ENCODE results near the gene PTK6.
"Not testable (repeated sequence)": the region's sequence is repeated elsewhere in the genome, so short reads cannot be mapped to it uniquely, and the experiment has no call there.

The PTK6 gene

GRCh38 chr20:63529861-63530787 is 7.1 kb downstream of the PTK6 start:
- peak; percentile 34 for DNase-seq (ENCODE audit: low spot score)

- peak; percentile 39 for DNase-seq (ENCODE audit: low spot score)
Observed at GRCh38 chr20:63529180-63529860, 7.9 kb downstream of the PTK6 start.

DNA sequence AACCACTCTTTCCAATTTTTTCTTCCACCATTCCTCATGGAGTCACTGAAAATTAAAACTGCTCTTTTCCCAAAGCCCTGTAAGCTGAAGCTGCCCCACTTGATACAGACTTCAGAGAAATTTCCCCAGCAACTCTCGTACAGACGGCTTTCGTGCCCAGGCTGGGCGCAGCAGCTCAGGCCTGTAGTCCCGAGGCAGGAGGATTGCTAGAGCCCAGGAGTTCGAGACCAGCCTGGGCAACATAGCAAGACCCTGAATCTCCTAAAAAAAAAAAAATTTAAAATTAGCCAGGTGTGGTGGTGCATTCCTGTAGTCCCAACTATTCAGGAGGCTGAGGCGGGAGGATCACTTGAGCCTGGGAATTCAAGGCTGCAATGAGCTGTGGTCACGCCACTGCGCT is 10.0 kb downstream of the PTK6 start:
- DNase-seq (ENCODE audit: low spot score) = no peak

- no peak for DNase-seq (ENCODE audit: low spot score)
Observed at GRCh38 chr20:63525971-63526370, 11.2 kb downstream of the PTK6 start.

GRCh38 chr20:63525185-63525584 is 12.0 kb downstream of the PTK6 start:
- no peak for DNase-seq (ENCODE audit: low spot score)

- DNase-seq (ENCODE audit: low spot score) = no peak
Observed at GRCh38 chr20:63522981-63523611, 14.1 kb downstream of the PTK6 start.

DNA sequence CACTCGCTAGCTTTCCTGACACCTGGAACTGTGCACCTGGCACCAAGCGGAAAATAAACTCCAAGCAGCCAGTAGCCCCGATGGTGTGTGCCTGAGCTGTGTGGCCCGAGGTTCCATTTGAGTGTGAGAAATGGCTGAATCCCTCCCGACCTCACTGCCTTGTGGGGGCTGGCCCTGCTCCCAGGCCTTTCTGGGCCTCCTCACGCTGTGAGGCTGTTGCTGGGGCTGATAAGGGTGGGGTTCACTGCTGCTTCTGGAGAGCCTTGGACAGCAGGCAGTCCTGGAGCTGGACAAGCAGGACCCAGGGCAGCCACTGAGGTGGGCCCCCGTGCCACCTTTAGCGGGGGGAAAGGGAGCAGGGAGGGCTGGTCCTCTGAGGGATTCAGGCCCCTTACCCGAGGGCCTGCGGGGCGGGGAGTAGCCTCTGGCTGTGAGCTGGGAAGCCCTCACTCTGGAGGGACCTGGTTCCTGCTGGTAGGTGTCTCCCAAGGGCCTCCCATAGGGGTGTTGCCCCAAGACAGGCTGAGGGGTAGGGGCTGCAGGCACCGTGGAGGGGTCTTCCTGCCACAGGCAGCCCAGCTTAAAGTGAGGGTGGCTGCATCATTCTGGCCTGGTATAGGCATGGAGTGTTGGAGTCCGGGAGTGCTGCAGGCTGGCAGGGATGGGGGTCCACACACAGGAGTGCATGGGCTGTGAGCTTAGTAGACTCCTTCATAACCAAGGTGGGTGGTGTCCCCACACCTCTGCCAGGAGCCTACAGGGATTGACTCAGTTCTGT is 14.9 kb downstream of the PTK6 start:
- peak; percentile 19 for DNase-seq (ENCODE audit: low spot score)

- peak; percentile 36 for DNase-seq (ENCODE audit: low spot score)
Observed at GRCh38 chr20:63521602-63522001, 15.6 kb downstream of the PTK6 start.

- peak; percentile 87 for DNase-seq (ENCODE audit: low spot score)
Observed at GRCh38 chr20:63520934-63521601, 16.1 kb downstream of the PTK6 start.

DNA sequence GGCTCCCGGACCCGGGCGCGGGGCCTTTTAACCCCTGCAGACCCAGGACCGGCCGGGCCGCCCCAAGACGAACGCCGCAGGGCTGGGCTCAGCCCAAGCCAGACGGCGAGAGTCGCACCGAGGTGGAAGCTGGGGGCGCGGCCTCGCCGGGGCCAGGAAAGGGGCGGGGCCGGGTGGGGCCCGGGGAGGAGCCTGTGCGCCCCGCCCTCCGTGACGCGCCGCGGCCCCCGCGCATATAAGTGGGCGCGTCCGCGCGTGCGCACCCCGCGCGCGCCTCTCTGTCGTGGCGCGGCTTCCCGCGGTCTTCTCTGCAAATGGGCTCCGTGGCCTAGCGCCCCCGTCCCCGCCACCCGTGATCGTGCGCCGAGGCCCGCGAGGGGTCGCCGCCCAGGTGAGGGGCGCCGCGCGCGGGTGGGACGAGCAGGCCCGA is 16.7 kb downstream of the PTK6 start, which contains the start of gene PPDPF:
TSS of gene PPDPF (plus strand) at position 262 of the 430 bp plus-strand sequence. CDS start 544 bp downstream, outside the sequence.
- DNase-seq (ENCODE audit: low spot score) = peak; percentile 100

DNA sequence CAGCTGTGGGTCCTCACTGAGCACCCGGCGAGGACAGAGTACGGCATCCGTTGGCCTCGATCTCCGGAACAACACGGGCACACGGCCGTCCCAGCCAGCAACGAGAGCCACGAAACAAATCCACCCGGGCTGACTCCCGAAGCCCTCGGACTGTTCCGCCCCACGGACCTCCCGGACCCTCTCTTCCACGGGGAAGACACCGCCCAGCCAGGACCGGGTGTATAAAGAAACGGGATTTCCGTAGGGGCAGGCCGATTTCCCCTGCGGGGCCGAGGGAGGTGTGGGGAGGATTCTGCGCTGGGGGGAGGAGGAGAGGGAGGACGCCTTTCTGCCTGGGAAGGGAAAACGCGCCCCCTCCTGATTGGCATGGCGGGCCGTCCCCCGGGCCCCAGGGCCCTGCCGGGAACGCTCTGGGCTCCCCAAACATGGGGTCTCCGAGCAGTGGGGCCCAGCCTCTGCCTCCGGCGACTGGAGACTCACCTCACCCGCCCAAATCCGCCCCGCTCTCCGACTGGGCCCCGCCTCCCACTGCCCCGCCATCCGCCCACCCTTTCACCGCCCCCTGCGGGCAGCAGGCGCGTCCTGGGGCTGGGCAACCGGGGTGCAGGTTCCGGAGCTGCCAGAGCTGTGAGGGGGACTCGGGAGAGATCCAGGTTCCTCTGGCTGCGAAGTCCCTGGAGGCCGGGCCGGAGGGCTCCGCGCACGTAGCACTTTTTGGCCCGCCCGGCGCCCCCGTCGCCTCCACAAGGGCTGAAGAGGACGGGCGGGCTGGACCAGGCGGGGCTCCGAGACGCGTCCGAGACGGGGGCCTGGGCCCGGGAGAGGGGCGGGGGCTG is 17.3 kb downstream of the PTK6 start:
- peak; percentile 88 for DNase-seq (ENCODE audit: low spot score)

GRCh38 chr20:63518946-63519667 is 18.1 kb downstream of the PTK6 start:
- peak; percentile 27 for DNase-seq (ENCODE audit: low spot score)

DNA sequence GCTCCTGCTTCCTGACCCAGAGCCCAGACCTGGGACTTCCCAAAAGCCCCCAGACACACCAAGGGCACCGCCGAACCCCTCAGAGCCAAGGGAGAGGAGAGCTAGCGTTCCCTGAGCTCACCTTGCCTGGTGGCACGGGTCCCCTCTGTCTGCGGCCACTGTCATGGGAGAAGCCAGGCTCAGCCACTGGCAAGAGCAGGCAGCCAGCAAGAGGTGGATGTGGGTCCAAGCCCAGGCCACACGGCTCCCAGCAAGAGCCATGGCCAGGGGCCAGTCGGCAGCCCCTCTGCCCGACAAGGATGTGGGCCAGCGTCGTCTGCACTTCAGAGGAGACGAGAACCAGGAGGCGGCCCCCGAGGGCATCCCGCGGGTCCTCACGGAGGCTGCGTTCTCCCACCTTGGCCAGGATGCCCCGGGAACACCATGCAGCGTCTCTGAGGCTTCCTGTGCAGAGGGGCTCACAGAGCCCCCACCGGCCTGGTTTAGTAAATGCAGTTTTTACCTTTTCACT is 18.8 kb downstream of the PTK6 start:
- DNase-seq (ENCODE audit: low spot score) = peak; percentile 20

- peak; percentile 15 for DNase-seq (ENCODE audit: low spot score)
Observed at GRCh38 chr20:63517376-63518309, 19.5 kb downstream of the PTK6 start.

DNA sequence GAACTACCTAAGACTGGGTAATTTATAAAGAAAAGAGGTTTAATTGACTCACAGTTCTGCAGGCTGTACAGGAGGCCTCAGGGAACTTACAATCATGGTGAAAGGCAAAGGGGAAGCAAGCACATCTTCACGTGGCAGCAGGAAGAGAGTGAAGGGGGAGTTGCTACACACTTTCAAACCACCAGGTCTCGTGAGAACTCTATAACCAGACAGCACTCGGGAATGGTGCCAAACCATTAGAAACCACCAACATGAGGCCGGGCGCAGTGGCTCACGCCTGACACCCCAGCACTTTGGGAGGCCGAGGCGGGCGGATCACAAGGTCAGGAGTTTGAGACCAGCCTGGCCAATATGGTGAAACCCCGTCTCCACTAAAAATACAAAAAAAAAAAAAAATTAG is 22.7 kb downstream of the PTK6 start:
- not testable (repeated sequence) for DNase-seq (ENCODE audit: low spot score)

DNA sequence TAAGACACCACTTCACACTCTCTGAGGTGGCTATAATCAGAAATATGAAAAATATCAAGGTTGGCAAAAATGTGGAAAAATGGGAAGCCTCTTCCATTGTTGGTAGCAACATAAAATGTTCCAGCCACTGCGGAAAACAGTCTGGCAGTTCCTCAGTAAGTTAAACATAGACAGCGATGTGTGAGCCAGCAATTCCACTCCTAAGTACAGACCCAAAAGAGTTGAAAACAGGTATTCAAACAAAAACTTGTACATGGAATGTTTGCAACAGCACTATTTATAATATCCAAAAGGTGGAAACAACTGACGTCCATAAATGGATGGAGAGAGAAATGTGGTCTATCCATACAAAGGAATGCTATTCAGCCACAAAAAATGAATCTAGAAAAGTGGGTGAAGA is 24.0 kb downstream of the PTK6 start:
- no peak for DNase-seq (ENCODE audit: low spot score)

- no peak for DNase-seq (ENCODE audit: low spot score)
Observed at GRCh38 chr20:63509088-63509564, 28.1 kb downstream of the PTK6 start.

Measured in D341Med (cell line).